SK-N-SH (cell line): ENCODE data around the gene GANC. TPM values are rescaled to one million over a fixed set of nuclear protein-coding genes. Genes with fewer than 3 reads are reported as not detected.

Source experiments
- CTCF ChIA-PET: fragments of 300-600, 350-600 bp; formaldehyde crosslinking; extraction: SDS; loops from one replicate; lab custom pipeline; 2021; lab: Yijun Ruan, JAX
- POLR2A ChIA-PET: fragments of 350-600 bp; sonication (Branson Sonifier 250); formaldehyde crosslinking; extraction: SDS; loops from one replicate; lab custom pipeline; 2020; ENCODE audit warnings: antibody characterized with exemption, inconsistent platforms; lab: Yijun Ruan, JAX
- DNase-seq: peaks from one replicate; pipeline ENCODE4 v3.0.0; 2012
- H2AFZ ChIP-seq: fragments of 200-600 bp; sonication (generic); 2 replicates; pipeline ENCODE4 v1.8.1; 2016; ENCODE audit warnings: antibody characterized with exemption, mild to moderate bottlenecking, low read depth
- H3F3A ChIP-seq: fragments of 200-600 bp; sonication (generic); replicated peaks from 2 replicates; pipeline ENCODE3; 2016; ENCODE audit warnings: antibody characterized with exemption, mild to moderate bottlenecking; ENCODE audit not compliant: insufficient read depth
- H3K27ac ChIP-seq, 2 experiments: fragments of 200-500 bp in 1 of 2; fragments of 200-600 bp in 1 of 2; sonication (Bioruptor generic) in 1 of 2; sonication (generic), shearing (Covaris generic) in 1 of 2; 2 replicates each; pipeline versions ENCODE4 v1.5.1 to v1.6.1; 2014 to 2016; ENCODE audit warnings: low read depth in 2 of 2, inconsistent platforms in 1 of 2, low read length in 1 of 2, mild to moderate bottlenecking in 1 of 2, mixed read lengths in 1 of 2
- H3K27me3 ChIP-seq: fragments of 200-600 bp; sonication (generic), shearing (Covaris generic); 2 replicates; pipeline ENCODE4 v1.6.1; 2016; ENCODE audit warnings: mixed run types; ENCODE audit not compliant: insufficient read depth
- H3K36me3 ChIP-seq, 2 experiments: fragments of 200-500 bp in 1 of 2; fragments of 200-600 bp in 1 of 2; sonication (Bioruptor generic) in 1 of 2; sonication (generic) in 1 of 2; replicated peaks in 1 of 2; 2 replicates each; pipeline versions ENCODE3 to v1.5.1; 2014 to 2016; ENCODE audit warnings: low read length in 1 of 2, mild to moderate bottlenecking in 1 of 2; ENCODE audit not compliant: insufficient read depth in 2 of 2, control insufficient read depth in 1 of 2
- H3K4me1 ChIP-seq, 2 experiments: fragments of 200-500 bp in 1 of 2; fragments of 200-600 bp in 1 of 2; sonication (Bioruptor generic) in 1 of 2; sonication (generic), shearing (Covaris generic) in 1 of 2; 2 replicates each; pipeline versions ENCODE4 v1.5.1 to v1.6.1; 2014 to 2016; ENCODE audit warnings: low read depth in 1 of 2, low read length in 1 of 2, mixed run types in 1 of 2; ENCODE audit not compliant: insufficient read depth in 2 of 2, control insufficient read depth in 1 of 2
- H3K4me2 ChIP-seq: fragments of 200-600 bp; sonication (generic), shearing (Covaris generic); 2 replicates; pipeline ENCODE4 v1.6.1; 2017; ENCODE audit warnings: mixed run types
- H3K4me3 ChIP-seq, 2 experiments: fragments of 200-500 bp in 1 of 2; fragments of 200-600 bp in 1 of 2; sonication (Bioruptor generic) in 1 of 2; sonication (generic), shearing (Covaris generic) in 1 of 2; 2 replicates each; pipeline versions ENCODE4 v1.5.1 to v1.8.1; 2014 to 2016; ENCODE audit warnings: low read depth in 2 of 2, inconsistent platforms in 1 of 2, low read length in 1 of 2, mild to moderate bottlenecking in 1 of 2, mixed read lengths in 1 of 2, moderate library complexity in 1 of 2
- H3K79me2 ChIP-seq: fragments of 200-600 bp; sonication (generic); 2 replicates; pipeline ENCODE4 v1.8.1; 2017; ENCODE audit warnings: mild to moderate bottlenecking; ENCODE audit not compliant: insufficient read depth
- H3K9ac ChIP-seq: fragments of 200-600 bp; sonication (generic); 2 replicates; pipeline ENCODE4 v1.6.1; 2017; ENCODE audit warnings: mixed run types
- H3K9me2 ChIP-seq: fragments of 200-600 bp; sonication (generic); 2 replicates; pipeline ENCODE4 v1.6.1; 2017; ENCODE audit warnings: mixed run types
- H3K9me3 ChIP-seq: fragments of 200-600 bp; sonication (generic); 2 replicates; pipeline ENCODE4 v1.6.1; 2017; ENCODE audit warnings: mixed run types, mild to moderate bottlenecking, moderate library complexity
- H4K20me1 ChIP-seq: fragments of 200-600 bp; sonication (generic); 2 replicates; pipeline ENCODE4 v1.6.1; 2017; ENCODE audit warnings: mild to moderate bottlenecking, mixed run types; ENCODE audit not compliant: insufficient read depth
- CHD2 ChIP-seq: fragments of 150-350 bp; IDR thresholded peaks from 2 replicates; pipeline ENCODE4 v1.6.1; 2018; ENCODE audit warnings: low read length; ENCODE audit not compliant: partially characterized antibody
- CTCF ChIP-seq: fragments of 200-600 bp; sonication (generic); IDR thresholded peaks from 2 replicates; pipeline ENCODE4 v1.6.1; 2017; ENCODE audit warnings: antibody characterized with exemption, mild to moderate bottlenecking, moderate library complexity
- ELF1 ChIP-seq: IDR thresholded peaks from 2 replicates; pipeline ENCODE4 v1.4.0; 2012
- GATA2 ChIP-seq: sonication (generic); formaldehyde crosslinking; IDR thresholded peaks from 2 replicates; pipeline ENCODE4 v1.5.0; 2020; ENCODE audit warnings: mild to moderate bottlenecking, missing genetic modification reagents
- IRF3 ChIP-seq: fragments of 150-350 bp; IDR thresholded peaks from 2 replicates; pipeline ENCODE4 v1.6.1; 2016; ENCODE audit warnings: mild to moderate bottlenecking, low read depth, low read length
- MXI1 ChIP-seq: IDR thresholded peaks from 2 replicates; pipeline ENCODE4 v1.6.1; 2012; ENCODE audit warnings: mild to moderate bottlenecking, low read depth, low read length, improper control_type of control experiment
- NRF1 ChIP-seq: IDR thresholded peaks from 2 replicates; pipeline ENCODE4 v1.6.1; 2012; ENCODE audit warnings: low read depth, mild to moderate bottlenecking, low read length
- PBX3 ChIP-seq: IDR thresholded peaks from 2 replicates; pipeline ENCODE4; 2012
- REST ChIP-seq: IDR thresholded peaks from 2 replicates; pipeline ENCODE4 v1.6.1; 2012; ENCODE audit warnings: mild to moderate bottlenecking, low read depth, low read length, moderate library complexity
- RFX5 ChIP-seq: IDR thresholded peaks from 2 replicates; pipeline ENCODE4 v1.6.1; 2012; ENCODE audit warnings: mild to moderate bottlenecking, improper control_type of control experiment, low read length
- RXRA ChIP-seq: IDR thresholded peaks from 2 replicates; pipeline ENCODE4 v1.4.0; 2012; ENCODE audit warnings: low read depth, mild to moderate bottlenecking, borderline replicate concordance
- SIN3A ChIP-seq: IDR thresholded peaks from 2 replicates; pipeline ENCODE4 v1.6.1; 2012; ENCODE audit warnings: low read depth, mild to moderate bottlenecking, low read length, moderate library complexity, borderline replicate concordance
- SMC3 ChIP-seq: IDR thresholded peaks from 2 replicates; pipeline ENCODE4 v1.6.1; 2012; ENCODE audit warnings: low read depth, low read length, improper control_type of control experiment
- TEAD4 ChIP-seq: IDR thresholded peaks from 2 replicates; pipeline ENCODE4 v1.4.0; 2012; ENCODE audit warnings: mild to moderate bottlenecking, borderline replicate concordance; ENCODE audit not compliant: insufficient read depth
- WGBS: methylation state at CpG from one replicate; pipeline ENCODE4 v1.1.6; 2017; ENCODE audit warnings: low lambda C conversion rate; 5-methylcytosine and 5-hydroxymethylcytosine counted together
- polyA plus RNA-seq, 3 experiments: library from polyadenylated mRNA; depleted of rRNA; stranded (reverse); fragments of >200 nt; gene quantifications; 2 replicates each; pipeline ENCODE4 v1.2.3, GENCODE V29; 2012

GANC gene
- polyA plus RNA-seq, 1 of the 3 experiments (the other 2 are of a cell fraction): 6.8 TPM

GRCh38 chr15:42364529-42364928, 91.5 kb downstream of the GANC start:
- WGBS: 0% methylated on average over 1 of the region's 1 CpG
- no peak overlapping the region for H3K27ac ChIP-seq
- H3K9ac ChIP-seq: no peak overlapping the region
- no peaks in the 10 kb centered on the region for H3K9me2 ChIP-seq
- H3K4me3 ChIP-seq: no peak overlapping the region
- H2AFZ ChIP-seq: no peak overlapping the region
- CTCF ChIA-PET: interaction anchor here (1.4 kb wide), 1 partner anchor 21 kb away, joined by 3 read pairs; no protein-coding TSS in a partner anchor
- H3K79me2 ChIP-seq: no peaks in the 10 kb centered on the region
- H3K27me3 ChIP-seq: no peaks in the 10 kb centered on the region
- no peaks in the 10 kb centered on the region for H3F3A ChIP-seq
- H3K9me3 ChIP-seq: no peaks in the 10 kb centered on the region
- POLR2A ChIA-PET: no interaction called here
- DNase-seq: no peak
- H3K4me2 ChIP-seq: no peak overlapping the region
- no peaks in the 10 kb centered on the region for H4K20me1 ChIP-seq
- no peaks in the 10 kb centered on the region for H3K4me1 ChIP-seq
- no peaks in the 10 kb centered on the region for H3K36me3 ChIP-seq
- TF ChIP-seq REST (no peak), RFX5 (no peak), CTCF (no peak), IRF3 (no peak), RXRA (no peak), NRF1 (no peak), TEAD4 (no peak), MXI1 (no peak), SMC3 (no peak), GATA2 (CRISPR knock-in tag) (no peak), ELF1 (no peak), PBX3 (no peak), CHD2 (no peak), SIN3A (no peak)
- TF ChIP-seq, all 33 proteins: peak for 0
